GM12892 (cell line): ENCODE measurements around the gene TMEM63A.
A peak's percentile ranks its signal among the peaks of the same experiment; 100 is the strongest.

Experiments used
- DNase-seq: peaks from one replicate; pipeline ENCODE4 v3.0.0; 2011; ENCODE audit not compliant: insufficient read length
- FAIRE-seq: peaks from 2 replicates; lab custom pipeline; 2011; peaks lifted over from hg19 to GRCh38; lab: Jason Lieb, UNC
- POLR2A ChIP-seq: IDR thresholded peaks from 2 replicates; pipeline ENCODE4 v1.6.1; 2011; ENCODE audit warnings: low read depth, low read length, control low read depth
- POLR2AphosphoS5 ChIP-seq: IDR thresholded peaks from 2 replicates; pipeline ENCODE4 v1.6.1; 2011; ENCODE audit warnings: low read depth, low read length, control low read depth
- TAF1 ChIP-seq: IDR thresholded peaks from 2 replicates; pipeline ENCODE4 v1.6.1; 2011; ENCODE audit warnings: low read depth, mild to moderate bottlenecking, control low read depth, low read length, borderline replicate concordance

Gene TMEM63A

GRCh38 chr1:225857256-225857655 is 24.9 kb downstream of the TMEM63A start:
- FAIRE-seq (no peak), DNase-seq (no peak)
- no peak for TF ChIP-seq POLR2A

- FAIRE-seq (no peak), DNase-seq (no peak)
- TF ChIP-seq POLR2A, result no peak
- no peak for TF ChIP-seq POLR2AphosphoS5
- no peak for TF ChIP-seq TAF1
These were observed 26.5 kb downstream of the TMEM63A start for GRCh38 chr1:225855503-225856300.

DNA sequence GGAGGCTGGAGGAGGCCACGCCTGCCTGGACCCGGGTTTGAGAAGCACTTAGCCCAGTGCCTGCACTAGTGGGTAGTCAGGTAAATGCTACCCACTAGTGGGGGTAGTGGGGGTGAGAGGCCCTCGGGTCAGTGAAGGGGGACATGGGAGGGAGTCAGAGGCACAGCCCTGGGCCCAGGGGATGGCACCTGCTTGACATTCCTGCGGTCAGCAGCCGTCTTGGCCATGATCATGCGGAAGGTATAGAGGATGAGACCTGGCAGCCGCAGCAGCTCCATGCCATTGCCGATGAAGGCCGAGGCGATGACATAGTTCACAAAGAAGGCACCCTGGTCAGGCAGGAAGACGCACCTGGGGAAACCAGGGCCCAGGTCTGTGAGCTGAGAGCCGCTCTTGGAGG is 28.7 kb downstream of the TMEM63A start:
- FAIRE-seq, result no peak
- no peak for DNase-seq
- TF ChIP-seq TAF1 (no peak), POLR2A (no peak), POLR2AphosphoS5 (no peak)

DNA sequence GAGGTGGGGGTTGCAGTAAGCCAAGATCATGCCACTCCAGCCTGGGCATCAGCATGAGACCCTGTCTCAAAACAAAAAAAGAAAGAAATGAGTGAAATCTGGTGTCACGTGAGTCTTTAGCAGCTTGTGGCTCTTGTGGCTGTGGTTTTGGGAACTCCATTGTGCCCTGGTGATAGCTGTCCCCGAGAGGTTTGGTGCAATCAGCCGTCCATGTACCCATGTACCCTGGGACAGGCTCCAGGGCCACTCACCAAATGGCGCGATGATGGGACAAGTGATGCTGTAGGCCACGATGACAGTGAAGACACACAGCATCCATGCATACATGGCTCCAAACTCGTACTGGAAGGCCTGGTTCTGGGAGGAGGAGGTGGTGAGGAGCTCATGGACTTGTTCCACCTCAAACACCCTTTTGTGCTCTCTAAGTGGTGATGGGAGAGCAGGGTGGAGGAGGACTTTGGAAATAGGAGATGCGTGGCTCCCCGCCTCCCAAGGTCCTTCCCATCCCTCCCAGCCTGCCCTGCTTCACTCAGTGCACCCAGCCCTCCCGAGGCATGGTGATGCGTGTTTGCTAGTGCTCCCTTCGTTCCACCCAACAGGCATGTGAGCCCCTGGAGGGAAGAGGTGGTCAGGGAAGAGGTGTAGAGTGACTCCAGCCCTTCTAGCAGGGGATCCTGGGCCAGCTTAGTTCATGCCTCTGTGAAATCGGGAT is 29.6 kb downstream of the TMEM63A start:
- DNase-seq, result no peak
- no peak for FAIRE-seq
- TF ChIP-seq TAF1 (no peak), POLR2A (no peak), POLR2AphosphoS5 (no peak)

DNA sequence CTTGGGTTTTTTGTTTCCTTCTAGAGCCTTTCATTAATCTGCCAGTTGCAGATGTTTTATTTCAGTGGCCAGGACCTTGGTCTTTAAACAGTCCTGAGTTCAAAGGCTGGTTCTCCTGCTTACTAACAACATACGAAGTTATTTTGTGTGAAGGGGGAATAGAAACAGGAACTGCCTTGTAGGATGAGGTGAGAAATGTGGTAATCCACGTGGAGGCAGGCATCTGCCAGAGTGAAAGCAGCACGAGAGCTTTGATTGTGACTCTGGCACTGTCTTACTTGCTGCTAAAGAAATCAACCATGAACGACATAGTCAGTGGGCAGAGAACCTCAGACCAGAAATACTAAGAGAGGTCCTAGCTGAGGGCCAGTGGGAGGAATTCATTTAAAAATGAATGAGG is 30.4 kb downstream of the TMEM63A start:
- TF ChIP-seq TAF1 (no peak), POLR2A (no peak), POLR2AphosphoS5 (no peak)
- FAIRE-seq, result no peak
- peak; percentile 40 for DNase-seq

DNA sequence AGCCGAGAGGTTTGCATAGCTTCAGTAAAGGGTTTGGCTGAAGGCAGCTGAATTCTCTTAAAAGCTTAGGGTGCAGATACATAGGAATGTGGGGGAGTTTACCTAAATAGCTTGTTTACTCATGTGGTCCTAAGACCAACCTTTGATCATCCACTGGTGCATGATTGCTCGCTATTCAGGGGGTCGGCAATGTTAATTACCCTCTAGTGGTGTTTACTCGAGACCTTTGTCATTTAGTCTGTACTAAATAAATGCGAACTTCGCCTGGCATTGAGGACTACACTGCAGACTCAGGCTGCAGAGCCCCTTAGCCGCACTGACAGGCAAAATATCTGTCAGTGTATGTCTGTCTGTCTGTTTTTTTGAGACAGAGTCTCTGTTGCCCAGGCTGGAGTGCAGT is 31.8 kb downstream of the TMEM63A start:
- no peak for TF ChIP-seq POLR2A
- TF ChIP-seq TAF1, result no peak
- no peak for TF ChIP-seq POLR2AphosphoS5
- DNase-seq, result no peak
- FAIRE-seq, result no peak

- DNase-seq, result no peak
- no peak for FAIRE-seq
- no peak for TF ChIP-seq TAF1
- no peak for TF ChIP-seq POLR2AphosphoS5
- TF ChIP-seq POLR2A, result no peak
These were observed 32.3 kb downstream of the TMEM63A start for GRCh38 chr1:225849925-225850324.

DNA sequence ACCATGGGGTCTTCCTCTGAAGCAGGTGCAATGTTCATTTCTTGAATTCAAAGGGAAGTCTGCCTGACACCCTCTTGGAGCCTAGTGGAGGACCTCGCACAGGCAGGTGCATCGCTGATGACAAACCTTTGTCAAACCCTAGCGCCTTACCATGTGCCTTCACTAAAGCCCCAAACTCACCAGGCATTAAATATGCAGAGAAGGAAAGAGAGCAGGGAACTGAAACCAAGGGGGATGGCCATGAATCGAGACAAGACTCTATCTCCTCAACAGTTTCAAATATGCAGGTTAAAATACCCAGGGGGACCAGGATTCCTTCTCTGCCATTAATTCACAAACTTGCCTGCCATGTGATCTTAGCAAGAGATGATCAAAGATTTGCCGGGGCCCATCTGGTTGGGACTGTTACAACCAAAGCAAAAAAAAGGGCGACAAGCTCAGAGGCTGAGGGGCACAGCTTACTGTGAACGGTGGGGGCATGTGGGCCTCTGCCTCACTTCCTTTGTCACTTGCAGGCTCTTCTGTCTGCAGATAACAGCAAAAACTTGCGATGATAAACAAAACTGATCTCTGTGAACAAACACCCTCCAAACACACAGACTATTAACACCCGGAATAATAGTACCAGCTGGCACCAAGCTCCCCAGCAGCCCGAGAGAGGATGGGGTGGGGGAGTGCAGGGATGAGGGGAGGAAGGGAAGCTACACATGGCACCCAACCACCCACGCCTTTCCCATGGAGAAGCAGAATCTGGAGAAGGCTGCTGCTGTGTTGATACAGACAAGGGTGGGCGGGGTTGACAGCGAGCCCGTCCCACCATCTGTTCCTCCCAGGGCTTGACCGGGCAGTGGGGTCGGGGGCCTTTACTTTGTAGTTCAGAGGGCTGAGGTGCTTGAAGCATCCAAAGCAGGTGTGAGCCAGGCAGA is 33.9 kb downstream of the TMEM63A start:
- peak; percentile 41 for DNase-seq
- 0 out of 2 replicates have a peak, but pooled peaks have one; percentile 29 for TF ChIP-seq TAF1
- TF ChIP-seq POLR2A, result no peak
- no peak for TF ChIP-seq POLR2AphosphoS5
- peak; percentile 70 for FAIRE-seq

DNA sequence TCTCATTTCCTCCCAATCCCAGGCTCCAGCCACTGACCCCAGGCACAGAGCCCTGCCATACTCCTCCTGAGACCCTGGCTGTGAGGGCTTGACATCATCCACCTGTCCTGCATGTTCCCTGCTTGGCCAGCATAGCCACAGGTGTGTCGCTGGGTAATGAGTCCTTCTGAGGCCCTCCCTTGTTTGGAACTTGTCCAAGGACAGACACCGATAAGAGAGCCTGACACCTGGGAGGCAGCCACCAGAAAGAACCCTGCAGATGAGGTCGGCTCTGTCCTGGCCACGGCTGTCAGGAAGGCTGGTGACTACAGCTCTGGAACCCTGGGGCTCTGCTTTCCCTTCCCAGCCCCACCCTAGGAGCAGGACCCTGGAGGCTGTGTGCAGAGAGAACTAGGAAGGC is 34.6 kb downstream of the TMEM63A start:
- DNase-seq, result no peak
- TF ChIP-seq POLR2AphosphoS5, result no peak
- TF ChIP-seq TAF1, result no peak
- no peak for TF ChIP-seq POLR2A
- no peak for FAIRE-seq

GRCh38 chr1:225846331-225847310 is 35.6 kb downstream of the TMEM63A start:
- FAIRE-seq, result no peak
- no peak for TF ChIP-seq TAF1
- TF ChIP-seq POLR2AphosphoS5, result no peak
- no peak for TF ChIP-seq POLR2A

More at GRCh38 chr1:225846331-225847310, 35.6 kb downstream of the TMEM63A start:
- no peak for DNase-seq
